Measurements from ENCODE around the gene PM20D2.

Gene PM20D2

DNA sequence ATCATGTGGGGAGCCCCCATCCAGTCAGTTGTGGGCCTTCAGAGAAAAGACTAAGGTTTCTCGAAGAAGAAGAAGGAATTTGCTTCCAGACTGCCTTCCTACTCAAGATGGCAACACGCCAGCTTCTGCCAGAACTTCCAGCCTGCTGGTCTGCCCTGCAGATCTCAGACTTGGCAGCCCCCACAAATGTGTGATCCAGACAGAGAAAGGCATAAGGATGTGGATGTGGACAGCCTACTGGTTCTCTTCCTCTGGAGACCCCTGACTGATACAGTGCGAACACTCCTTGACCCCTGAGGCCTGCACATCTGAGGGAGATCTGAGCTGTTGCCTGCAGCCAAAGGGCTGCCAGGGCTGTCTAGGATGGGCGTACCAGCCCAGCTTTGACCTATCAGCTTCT is 62.7 kb downstream of the PM20D2 start:
- DNase-seq, result no peak

DNA sequence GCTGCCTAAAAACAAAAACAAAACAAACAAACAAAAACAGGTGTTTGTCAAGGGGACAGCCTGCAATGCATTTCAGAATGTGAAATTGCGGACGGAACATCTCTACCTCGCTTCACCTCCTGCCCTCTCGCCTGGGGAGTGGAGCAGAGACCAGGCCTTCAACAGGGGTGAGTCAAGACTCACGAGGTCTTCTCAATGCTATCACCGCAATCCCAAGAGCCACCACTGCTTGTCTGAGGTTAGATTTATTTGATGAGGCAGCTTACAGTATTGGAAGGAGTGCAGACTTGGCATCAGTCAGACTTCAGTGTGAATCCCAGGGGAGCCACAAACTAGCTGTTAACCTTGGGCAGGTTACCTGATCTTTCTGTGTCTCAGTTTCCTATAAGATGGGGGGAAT is 63.6 kb downstream of the PM20D2 start:
- DNase-seq, result no peak

- DNase-seq, result no peak
Measured at GRCh38 chr6:89212472-89212871, 66.6 kb downstream of the PM20D2 start.

GRCh38 chr6:89214197-89214596 is 68.3 kb downstream of the PM20D2 start:
- DNase-seq, result no peak

All from KG1 (cell line).